Measurements from ENCODE around the gene FAM53C. TPM values are rescaled to one million over a fixed set of nuclear protein-coding genes. Genes with fewer than 3 reads are reported as not detected.

FAM53C gene
- total and polyA plus RNA-seq, 2 donors (not counting 3 experiments of a cell fraction or from before 2014, with no cell fraction given), result 37.4 to 37.9 TPM

- Histone ChIP-seq H3K27ac (ENCODE audit: insufficient read depth, low read depth, low read length) (no peak overlapping the region), H2AFZ (ENCODE audit: low read depth, low read length) (no peak overlapping the region), H3K9me1 (replicated peaks; ENCODE audit: control insufficient read depth, extremely low read depth, insufficient read depth, low read length) (no peaks in the 10 kb centered on the region), H3K9ac (replicated peaks; ENCODE audit: extremely low read depth, insufficient read depth, low read length) (no peak overlapping the region), H4K20me1 (replicated peaks; ENCODE audit: control insufficient read depth, extremely low read depth, insufficient read depth, low read length) (peaks cover 4% of the 10 kb centered on the region), H3K9me3 (replicated peaks; ENCODE audit: control insufficient read depth, insufficient read depth, low read length) (no peaks in the 10 kb centered on the region), H3K79me2 (ENCODE audit: control insufficient read depth, insufficient read depth, low read length) (peaks cover 74% of the 10 kb centered on the region), H3K36me3 (ENCODE audit: control insufficient read depth in 2 of 2, extremely low read depth in 1 of 2, insufficient read depth in 2 of 2, low read length in 2 of 2) (no peaks in the 10 kb centered on the region), H3K27me3 (ENCODE audit: control insufficient read depth in 2 of 2, insufficient read depth in 2 of 2, low read length in 2 of 2) (no peaks in the 10 kb centered on the region), H3K4me1 (ENCODE audit: control insufficient read depth, extremely low read depth, insufficient read depth, low read length) (no peaks in the 10 kb centered on the region), H3K4me2 (ENCODE audit: insufficient read depth, low read length) (no peak overlapping the region), H3K4me3 (replicated peaks in 1 of 3; ENCODE audit: insufficient read depth in 1 of 3, low read depth in 1 of 3, low read length in 3 of 3) (no peak overlapping the region)
- no peak for DNase-seq (ENCODE audit: low read depth, low spot score)
- POLR2A ChIA-PET, result no interaction called here
- CTCF ChIA-PET, result no interaction called here
- no TSS peak for BruUV-seq (replicated peaks)
- intact Hi-C loops (cut with micrococcal nuclease) (no loop called here), dilution Hi-C loops (cut with MboI; ENCODE audit: extremely low pct_ligation_motif_present, low sequenced_read_pairs) (no loop called here)
- no peak for TF ChIP-seq FOS (IDR thresholded peaks at IDR 0.05; ENCODE audit: borderline replicate concordance, insufficient read depth, low read length)
- no peak for TF ChIP-seq POLR2A (IDR thresholded peaks at IDR 0.05; ENCODE audit: low read depth, low read length)
- no peak for TF ChIP-seq GATA2 (IDR thresholded peaks at IDR 0.05; ENCODE audit: insufficient read depth, insufficient read length, low read depth, low read length)
- TF ChIP-seq MAX (IDR thresholded peaks at IDR 0.05; ENCODE audit: insufficient read depth, insufficient read length), result no peak
- TF ChIP-seq, protein P1, sequence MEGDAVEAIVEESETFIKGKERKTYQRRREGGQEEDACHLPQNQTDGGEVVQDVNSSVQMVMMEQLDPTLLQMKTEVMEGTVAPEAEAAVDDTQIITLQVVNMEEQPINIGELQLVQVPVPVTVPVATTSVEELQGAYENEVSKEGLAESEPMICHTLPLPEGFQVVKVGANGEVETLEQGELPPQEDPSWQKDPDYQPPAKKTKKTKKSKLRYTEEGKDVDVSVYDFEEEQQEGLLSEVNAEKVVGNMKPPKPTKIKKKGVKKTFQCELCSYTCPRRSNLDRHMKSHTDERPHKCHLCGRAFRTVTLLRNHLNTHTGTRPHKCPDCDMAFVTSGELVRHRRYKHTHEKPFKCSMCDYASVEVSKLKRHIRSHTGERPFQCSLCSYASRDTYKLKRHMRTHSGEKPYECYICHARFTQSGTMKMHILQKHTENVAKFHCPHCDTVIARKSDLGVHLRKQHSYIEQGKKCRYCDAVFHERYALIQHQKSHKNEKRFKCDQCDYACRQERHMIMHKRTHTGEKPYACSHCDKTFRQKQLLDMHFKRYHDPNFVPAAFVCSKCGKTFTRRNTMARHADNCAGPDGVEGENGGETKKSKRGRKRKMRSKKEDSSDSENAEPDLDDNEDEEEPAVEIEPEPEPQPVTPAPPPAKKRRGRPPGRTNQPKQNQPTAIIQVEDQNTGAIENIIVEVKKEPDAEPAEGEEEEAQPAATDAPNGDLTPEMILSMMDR (IDR thresholded peaks at IDR 0.05; ENCODE audit: extremely low read depth in 1 of 2, insufficient read depth in 1 of 2, low read depth in 1 of 2, low read length in 2 of 2), result no peak
- TF ChIP-seq JUN (IDR thresholded peaks at IDR 0.05; ENCODE audit: borderline replicate concordance, insufficient read depth, insufficient read length, low read depth), result no peak
- no peak for TF ChIP-seq POLR2AphosphoS5 (IDR thresholded peaks at IDR 0.05; ENCODE audit: insufficient read depth, low read depth, low read length)
- no peak for TF ChIP-seq EZH2 (IDR thresholded peaks at IDR 0.05; ENCODE audit: borderline replicate concordance, low read depth, low read length, severe bottlenecking)
- no peak for TF ChIP-seq MYC (IDR thresholded peaks at IDR 0.05; ENCODE audit: low read depth, low read length)
- FAIRE-seq, result no peak
Observed at GRCh38 chr5:138360941-138361452, 22.9 kb downstream of the FAM53C start.
